ENCODE measurements around the gene GPR183.

- TF ChIP-seq POLR2AphosphoS5 (IDR thresholded peaks at IDR 0.05; ENCODE audit: insufficient read depth in 1 of 2, low read depth in 1 of 2) (peak in 1 of 2 donors; percentile 14), POLR2A (IDR thresholded peaks at IDR 0.05) (no peak), CTCF (IDR thresholded peaks at IDR 0.05) (no peak)
Measured at GRCh38 chr13:99303863-99304521, 3.2 kb downstream of the GPR183 start.

All from vagina (tissue), 2 donors.